HG02588 (cell line): ENCODE results near the gene SORBS2.
"Not testable (repeated sequence)": the region's sequence is repeated elsewhere in the genome, so short reads cannot be mapped to it uniquely, and the experiment has no call there.

Experiments used
- ATAC-seq: cut with Tn5 transposase; IDR thresholded peaks from one replicate; pipeline ENCODE4 v1.9.1; 2021; ENCODE audit warnings: mild to moderate bottlenecking, moderate library complexity; ENCODE audit not compliant: unreplicated experiment

Gene SORBS2

GRCh38 chr4:185573651-185574199 is 238.3 kb downstream of the SORBS2 start:
- no peak for ATAC-seq

- no peak for ATAC-seq
These were observed 241.3 kb downstream of the SORBS2 start for GRCh38 chr4:185570727-185571126.

DNA sequence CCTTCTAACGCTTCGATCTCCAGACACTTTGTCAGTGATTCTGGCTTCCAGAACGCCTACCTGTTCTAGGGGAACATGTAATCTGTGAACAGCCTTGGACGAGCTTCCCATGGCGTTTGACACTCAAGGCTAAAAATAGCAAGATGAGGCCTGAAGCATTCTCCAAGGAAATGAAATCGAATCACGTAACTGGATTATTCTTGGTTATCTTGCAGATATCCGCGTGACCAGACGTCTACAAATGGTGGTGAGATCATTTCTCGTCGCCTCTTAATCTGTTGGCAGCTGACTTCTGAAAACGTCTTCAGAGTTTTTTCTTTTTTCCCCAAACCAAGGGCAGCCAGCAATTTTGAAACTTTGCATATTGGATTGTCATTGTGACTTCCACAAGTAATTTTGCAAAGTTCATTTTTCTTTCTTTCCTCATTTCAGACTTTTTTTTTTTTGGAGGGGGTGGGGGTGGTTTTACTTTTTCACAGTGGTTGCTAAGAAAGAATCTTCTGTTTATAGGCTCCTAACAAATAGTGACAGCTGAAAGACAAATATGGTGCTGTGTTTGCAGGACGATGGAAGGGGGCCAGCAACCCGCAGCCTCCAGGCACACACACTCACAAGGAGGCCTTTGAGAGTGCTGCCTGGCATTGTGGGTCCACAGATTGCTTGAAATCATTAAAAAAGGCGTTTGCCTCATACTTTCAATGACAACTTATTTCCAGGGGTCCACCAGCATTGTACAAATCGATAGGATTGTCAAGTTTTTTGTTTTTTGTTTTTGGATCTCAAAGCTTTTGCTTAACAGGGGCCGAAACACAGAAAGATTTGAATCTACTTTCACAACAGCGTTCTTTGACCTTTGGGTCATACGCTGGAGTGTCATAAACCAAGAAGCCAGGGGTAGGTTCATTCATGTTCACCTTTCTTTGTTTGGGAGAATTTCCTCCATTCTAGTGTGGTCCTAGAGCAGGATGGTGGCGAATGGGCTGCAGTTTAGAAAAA is 244.3 kb downstream of the SORBS2 start:
- ATAC-seq, result no peak

GRCh38 chr4:185566972-185567371 is 245.0 kb downstream of the SORBS2 start:
- ATAC-seq, result no peak

GRCh38 chr4:185566425-185566824 is 245.6 kb downstream of the SORBS2 start:
- no peak for ATAC-seq

DNA sequence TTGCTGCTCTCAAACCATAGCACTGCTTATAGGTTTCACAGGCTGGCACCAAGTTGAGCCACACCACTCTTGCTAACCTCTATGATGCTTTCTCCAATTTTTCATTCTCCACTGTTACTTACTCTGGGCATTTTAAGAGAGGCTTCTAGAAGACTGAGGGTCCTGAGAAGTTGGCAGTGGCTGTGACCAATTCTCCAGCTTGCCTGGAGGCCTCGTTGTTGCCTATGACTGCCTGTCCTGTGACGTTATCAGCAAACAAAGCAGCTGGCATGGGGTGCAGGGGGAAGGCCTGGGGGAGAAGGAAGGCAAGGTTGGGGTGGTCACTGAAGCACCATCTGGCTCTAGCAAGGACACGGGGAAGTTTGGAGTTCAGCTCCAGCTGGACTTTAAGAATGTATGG is 246.3 kb downstream of the SORBS2 start:
- ATAC-seq, result no peak

GRCh38 chr4:185564349-185564748 is 247.6 kb downstream of the SORBS2 start:
- ATAC-seq, result no peak

DNA sequence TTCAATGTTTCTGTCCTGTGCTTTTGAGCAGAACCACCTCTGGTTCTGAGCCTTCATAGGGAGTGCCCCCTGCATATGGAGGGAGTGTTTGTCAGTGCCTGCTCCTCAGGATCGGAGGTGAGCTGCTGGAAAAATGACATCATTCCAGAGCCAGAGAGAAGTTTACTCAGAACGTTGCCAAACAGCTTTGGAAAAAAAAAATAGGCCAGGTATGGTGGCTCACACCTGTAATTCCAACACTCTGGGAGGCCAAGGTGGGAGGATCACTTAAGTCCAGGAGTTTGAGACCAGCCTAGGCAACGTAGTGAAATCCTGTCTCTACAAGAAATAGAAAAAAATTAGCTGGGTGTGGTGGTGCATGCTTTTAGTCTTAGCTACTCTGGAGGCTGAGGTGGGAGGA is 249.5 kb downstream of the SORBS2 start:
- no peak for ATAC-seq

DNA sequence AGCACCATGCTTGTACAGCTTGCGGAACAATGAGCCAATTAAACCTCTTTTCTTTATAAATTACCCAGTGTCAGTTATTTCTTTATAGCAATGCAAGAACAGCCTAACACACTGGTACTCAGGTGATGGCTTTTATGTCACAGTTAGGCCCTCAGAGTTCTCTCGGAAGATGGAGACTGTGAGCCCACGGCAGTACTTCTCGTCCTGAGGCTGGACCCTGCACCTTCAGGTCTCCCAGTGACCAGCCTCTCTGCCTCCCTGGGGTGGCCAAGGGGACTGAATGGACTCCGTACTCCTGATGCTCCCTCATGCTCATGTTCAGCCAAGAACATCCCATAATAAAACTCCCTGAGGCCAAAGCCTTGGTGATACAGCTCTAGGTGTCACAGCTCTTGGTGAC is 251.7 kb downstream of the SORBS2 start:
- no peak for ATAC-seq

DNA sequence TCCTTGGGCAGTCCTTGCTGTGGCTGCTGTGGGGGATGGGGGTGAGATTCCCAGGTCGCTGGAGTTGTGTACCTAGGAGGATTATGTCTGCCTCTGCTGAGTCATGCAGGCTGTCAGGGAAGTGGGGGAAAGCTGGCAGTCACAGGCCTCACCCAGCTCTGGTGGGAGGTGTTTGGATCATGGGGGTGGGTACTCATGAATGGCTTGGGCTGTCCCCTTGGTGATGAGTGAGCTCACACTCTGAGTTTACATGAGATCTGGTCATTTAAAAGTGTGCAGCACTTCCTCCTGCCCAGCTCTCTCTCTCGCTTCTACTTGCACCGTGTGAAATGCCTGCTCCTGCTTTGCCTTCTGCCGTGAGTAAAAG is 252.1 kb downstream of the SORBS2 start:
- ATAC-seq, result no peak

GRCh38 chr4:185559251-185559914 is 252.6 kb downstream of the SORBS2 start:
- ATAC-seq, result not testable (repeated sequence)

DNA sequence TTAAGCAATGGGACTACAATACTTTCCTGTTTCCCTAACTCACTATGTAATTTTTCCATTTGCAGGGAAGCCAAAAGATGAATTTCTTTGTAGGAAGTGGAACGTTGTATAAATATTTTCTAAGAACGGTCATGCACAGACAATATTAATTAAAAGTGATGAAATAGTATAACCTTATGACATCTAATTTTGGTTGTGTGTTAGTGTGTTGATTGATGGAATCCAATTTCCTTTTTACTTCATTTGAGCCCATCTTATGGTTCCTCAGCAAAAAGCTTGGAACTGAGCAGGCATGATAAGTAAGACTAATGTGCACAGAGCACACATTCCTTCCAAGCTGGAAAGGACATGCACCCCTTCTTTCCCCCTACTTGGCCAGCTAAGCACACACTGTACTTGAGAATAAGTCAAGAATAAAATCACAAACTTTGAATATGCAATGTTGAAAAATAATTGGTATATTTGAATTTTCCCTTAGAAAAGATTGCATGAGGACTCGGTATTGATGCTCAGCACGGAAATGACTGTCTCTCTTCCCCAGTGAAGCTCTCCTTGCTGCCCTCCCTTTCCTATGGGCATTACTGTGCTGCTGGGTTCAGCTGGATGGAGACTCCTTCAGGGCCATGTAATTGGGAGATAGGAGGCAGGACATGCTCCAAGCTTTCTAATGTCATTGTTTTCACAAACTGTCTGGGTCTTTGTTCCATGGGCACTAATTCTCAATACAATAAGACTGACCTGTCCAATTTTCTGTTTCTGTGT is 257.4 kb downstream of the SORBS2 start:
- no peak for ATAC-seq

GRCh38 chr4:185552254-185552653 is 259.7 kb downstream of the SORBS2 start:
- ATAC-seq, result no peak

DNA sequence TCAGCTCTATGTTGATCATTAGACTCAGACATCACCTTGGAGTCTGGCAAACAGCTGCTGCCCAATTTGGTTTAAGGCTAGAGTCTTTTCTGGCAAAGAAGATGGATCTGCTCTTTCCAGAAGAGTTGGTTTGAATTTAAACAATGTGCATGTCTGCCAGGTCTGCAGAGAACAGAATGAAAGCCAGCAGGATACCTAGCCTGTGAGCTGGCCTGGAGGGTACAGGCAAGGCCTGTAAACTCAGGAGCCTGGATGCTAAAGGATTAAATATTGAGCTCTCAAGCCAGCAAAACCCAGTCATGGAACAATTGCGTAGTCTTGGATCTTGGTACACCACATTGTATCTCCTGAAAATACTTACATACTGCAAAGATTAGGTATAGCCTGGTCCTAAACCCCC is 261.1 kb downstream of the SORBS2 start:
- ATAC-seq, result no peak

GRCh38 chr4:185549095-185549639 is 262.8 kb downstream of the SORBS2 start:
- ATAC-seq, result no peak

- no peak for ATAC-seq
These were observed 263.4 kb downstream of the SORBS2 start for GRCh38 chr4:185548587-185548986.

DNA sequence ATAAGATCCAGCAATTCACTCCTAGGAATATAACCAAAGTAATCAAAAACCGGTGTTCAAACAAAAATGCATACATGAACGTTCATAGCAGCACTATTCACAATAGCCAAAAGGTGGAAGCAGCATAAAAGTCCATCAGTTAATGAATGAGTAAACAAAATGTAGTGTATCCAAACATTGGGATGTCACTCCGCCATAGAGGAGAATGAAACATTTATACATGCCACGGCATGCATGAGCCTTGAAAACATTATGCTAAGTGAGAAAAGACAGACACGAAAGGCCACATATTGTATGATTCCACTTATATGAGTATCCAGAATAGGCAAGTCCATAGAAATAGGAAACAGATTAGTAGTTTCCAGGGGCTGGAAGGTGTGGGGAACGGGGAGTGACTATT is 265.7 kb downstream of the SORBS2 start:
- no peak for ATAC-seq

- ATAC-seq, result no peak
These were observed 269.2 kb downstream of the SORBS2 start for GRCh38 chr4:185542626-185543315.

DNA sequence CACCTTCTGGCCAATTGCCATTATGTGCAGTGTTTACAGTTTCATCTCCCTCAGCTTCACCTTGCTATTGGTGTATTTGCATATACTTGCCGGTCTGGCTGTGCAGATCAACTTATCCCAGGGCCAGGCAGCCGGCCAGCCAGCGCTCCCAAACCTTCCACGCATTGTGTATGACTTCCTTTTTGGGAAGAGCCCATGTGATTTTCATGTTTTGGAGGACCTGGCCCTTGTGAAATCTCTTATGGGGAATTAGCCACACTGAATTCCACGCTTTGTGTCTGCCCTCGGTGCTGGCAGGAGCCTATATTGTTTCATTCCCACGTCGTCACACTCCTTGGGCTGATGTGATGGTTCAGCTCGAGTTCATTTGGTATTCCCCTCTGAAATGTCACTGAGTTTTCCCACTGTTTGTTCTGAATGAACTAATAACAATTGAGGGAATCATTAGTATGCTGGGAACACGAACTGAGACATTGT is 270.7 kb downstream of the SORBS2 start:
- no peak for ATAC-seq

DNA sequence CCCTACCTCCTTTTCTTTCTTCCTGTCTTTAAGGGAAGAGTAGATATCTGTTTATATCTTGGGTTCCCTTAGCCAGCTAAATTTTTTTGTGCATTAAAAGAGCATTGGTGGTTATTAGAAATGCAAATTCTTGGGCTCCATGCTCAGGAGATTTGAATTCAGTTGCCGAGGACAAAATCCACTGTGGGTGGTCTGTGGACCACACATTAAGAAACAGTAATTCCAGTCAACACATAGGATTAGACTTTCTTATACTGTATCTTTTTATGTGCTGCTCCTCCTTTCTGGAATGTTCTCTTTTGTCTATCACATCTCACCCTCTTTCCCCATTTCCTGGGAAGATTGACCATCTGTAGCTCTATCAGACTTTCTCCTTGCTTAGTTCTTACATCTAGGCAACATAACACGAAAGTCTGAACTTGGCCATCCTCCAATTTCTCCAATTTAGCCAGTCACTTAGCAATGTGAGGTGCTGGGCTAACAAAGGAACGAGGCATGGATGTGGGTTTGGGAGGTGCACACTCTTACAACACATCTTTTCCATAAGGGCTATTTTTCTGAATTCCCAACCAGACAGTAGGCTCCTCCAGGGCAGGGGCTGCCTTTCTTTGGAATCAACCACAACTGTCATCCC is 271.4 kb downstream of the SORBS2 start:
- ATAC-seq, result no peak
